Heart left ventricle (tissue), 16 donors: ENCODE data around the gene ALPI. TPM values are rescaled to one million over a fixed set of nuclear protein-coding genes. Genes with fewer than 3 reads are reported as not detected.

Experiments
- ATAC-seq, 4 donors: fragments of 200-7000 bp; cut with Tn5 transposase; one replicate each; pipeline ENCODE4 v1.9.1; 2020 to 2022; ENCODE audit warnings: moderate library complexity in 4 of 4, mild to moderate bottlenecking in 3 of 4, moderate number of reproducible peaks in 1 of 4
- DNase-seq, 5 donors: peaks; one replicate each; pipeline ENCODE4 v3.0.0-alpha.2; 2020
- H3K27ac ChIP-seq, 12 donors: fragments of 200-600 bp; sonication (generic) in 4 of 12; one replicate each; pipeline versions ENCODE4 v1.5.0 to v1.8.0; 2016 to 2022; ENCODE audit warnings: mild to moderate bottlenecking in 2 of 12
- H3K27me3 ChIP-seq, 9 donors: fragments of 200-600 bp; sonication (generic) in 2 of 9; one replicate each; pipeline versions ENCODE4 v1.5.1 to v1.8.0; 2016 to 2022; ENCODE audit warnings: mild to moderate bottlenecking in 3 of 9
- H3K36me3 ChIP-seq, 9 donors: fragments of 200-600 bp; sonication (generic) in 2 of 9; one replicate each; pipeline versions ENCODE4 v1.5.0 to v1.8.0; 2018 to 2022; ENCODE audit warnings: mild to moderate bottlenecking in 2 of 9
- H3K4me1 ChIP-seq, 12 donors: fragments of 200-600 bp; sonication (generic) in 4 of 12; one replicate each; pipeline versions ENCODE4 v1.5.0 to v1.8.0; 2016 to 2022; ENCODE audit warnings: mild to moderate bottlenecking in 3 of 12
- H3K4me3 ChIP-seq, 12 donors: fragments of 200-600 bp; sonication (generic) in 4 of 12; one replicate each; pipeline versions ENCODE4 v1.5.0 to v1.8.0; 2017 to 2022; ENCODE audit warnings: mild to moderate bottlenecking in 9 of 12, moderate library complexity in 4 of 12
- H3K9me3 ChIP-seq, 12 donors: fragments of 200-600 bp; sonication (generic) in 4 of 12; one replicate each; pipeline versions ENCODE4 v1.5.0 to v1.8.0; 2016 to 2022; ENCODE audit warnings: mild to moderate bottlenecking in 1 of 12
- POLR2A ChIP-seq, 2 donors: fragments of 450-650 bp; IDR thresholded peaks; one replicate each; pipeline ENCODE4 v1.6.1; 2017; ENCODE audit warnings: antibody characterized with exemption in 2 of 2, mild to moderate bottlenecking in 2 of 2, moderate library complexity in 2 of 2
- WGBS, 4 donors: extraction: QIAGEN DNeasy Blood & Tissue Kit in 2 of 4; methylation state at CpG; one replicate each; pipeline versions ENCODE4 v1.1.5 to v1.1.7; 2013 to 2018; 5-methylcytosine and 5-hydroxymethylcytosine counted together
- intact Hi-C, 10 donors: fragments of 100-400 bp; cut with DNase I; formaldehyde crosslinking; loops; one replicate each; pipeline versions ENCODE4 v1.11.1 to v1.14.2; 2022
- polyA plus RNA-seq, 2 donors: library from polyadenylated mRNA; stranded (reverse); fragments of 200-250 nt; gene quantifications; one replicate each; pipeline ENCODE4 v1.2.3, GENCODE V29; 2013
- total RNA-seq, 9 donors: library from RNA; depleted of rRNA in 2 of 9; stranded (reverse); fragments of >200 nt in 2 of 9; fragmentation: NEBNext Ultra II Directional in 3 of 9; extraction: Animal tissue kit (Norgen Biotek cat#: 25700) in 3 of 9; gene quantifications; one replicate each; pipeline versions ENCODE4 v1.1.0 to v1.2.4, GENCODE V29; 2016 to 2023
- TF ChIP-seq, protein P1 (sequence below), 12 donors: fragments of 200-600 bp; sonication (generic) in 4 of 12; IDR thresholded peaks; one replicate each; pipeline versions ENCODE4 v1.5.0 to v1.8.0; 2018 to 2022; ENCODE audit warnings: antibody characterized with exemption in 12 of 12, mild to moderate bottlenecking in 5 of 12
- donor health status: ischemic (EF 13 %, LVEDD 7.1; RV severe dilation, severe dysfunction).
- donor health status: healthy with polysubstance abuse.
- donor health status: DM: no; HTN: yes; CAD: no.
- donor health status: DM: no; HTN: no; CAD: no.
- donor health status: ischemic (EF 25% LVEDD 6.9; RV normal size, moderate dysfunction).
- donor health status: ischemic (EF 25% LVEDD 5.7; RV mildly dilated, moderate dysfunction).
- donor health status: healthy.
- donor health status: DM: yes; HTN: yes; CAD: no.
- donor health status: ischemic (EF 35%, LVEDD 5.7; RV mildly dilated, moderate dysfunction).
- donor health status: nonischemic (EF 11% LVEDD 7.7; RV severe dilation, severe dysfunction).
- donor health status: DM: yes; HTN: yes; CAD: no.
- donor health status: PGD.
- donor health status: ischemic (EF 29% LVEDD 5.4; RV normal size, mild dysfunction).
- donor health status: nonischemic (EF 23%, LVEDD 6.1; RV moderate dilation, normal function).

Gene ALPI
- total and polyA plus RNA-seq, 11 donors = not detected

DNA sequence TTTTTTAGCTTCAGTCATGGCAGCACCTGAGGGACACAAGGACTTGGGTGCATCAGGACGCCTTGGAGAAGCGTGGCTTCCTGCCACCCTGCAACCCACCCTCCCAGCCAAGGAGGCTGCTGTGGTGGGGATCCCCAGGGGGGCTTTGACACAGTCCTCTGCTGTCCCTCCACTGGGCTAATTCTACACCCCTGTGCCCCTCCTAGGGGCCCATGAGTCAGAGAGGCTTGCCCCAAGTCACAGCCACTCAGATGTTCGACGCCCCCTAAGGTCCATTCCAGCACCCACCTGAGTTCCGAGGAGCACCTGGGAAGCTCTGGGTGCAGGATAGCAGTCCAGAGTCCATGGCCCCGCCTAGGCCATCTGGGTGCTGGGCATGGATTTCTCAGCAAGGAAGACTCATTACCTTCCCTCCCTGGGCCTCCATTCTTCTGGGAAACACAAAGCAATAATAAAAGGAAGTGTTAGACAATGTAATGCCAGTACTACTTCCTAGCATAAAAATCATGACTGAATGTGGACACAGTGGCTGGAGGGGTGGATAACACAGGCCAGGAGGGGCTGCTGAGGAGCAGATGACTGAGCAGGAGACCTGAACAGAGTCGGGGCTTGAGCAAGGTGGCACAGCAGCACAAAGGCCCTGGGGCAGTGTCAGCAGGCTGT is 45.6 kb upstream of the ALPI start:
- Histone ChIP-seq H3K4me1 (no peaks in the 10 kb centered on the region), H3K27me3 (peaks cover 0 to 49% (median 13%) of the 10 kb centered on the region in 9 donors), H3K9me3 (no peaks in the 10 kb centered on the region), H3K4me3 (no peak overlapping the region), H3K27ac (no peak overlapping the region), H3K36me3 (no peaks in the 10 kb centered on the region)
- TF ChIP-seq, protein P1, sequence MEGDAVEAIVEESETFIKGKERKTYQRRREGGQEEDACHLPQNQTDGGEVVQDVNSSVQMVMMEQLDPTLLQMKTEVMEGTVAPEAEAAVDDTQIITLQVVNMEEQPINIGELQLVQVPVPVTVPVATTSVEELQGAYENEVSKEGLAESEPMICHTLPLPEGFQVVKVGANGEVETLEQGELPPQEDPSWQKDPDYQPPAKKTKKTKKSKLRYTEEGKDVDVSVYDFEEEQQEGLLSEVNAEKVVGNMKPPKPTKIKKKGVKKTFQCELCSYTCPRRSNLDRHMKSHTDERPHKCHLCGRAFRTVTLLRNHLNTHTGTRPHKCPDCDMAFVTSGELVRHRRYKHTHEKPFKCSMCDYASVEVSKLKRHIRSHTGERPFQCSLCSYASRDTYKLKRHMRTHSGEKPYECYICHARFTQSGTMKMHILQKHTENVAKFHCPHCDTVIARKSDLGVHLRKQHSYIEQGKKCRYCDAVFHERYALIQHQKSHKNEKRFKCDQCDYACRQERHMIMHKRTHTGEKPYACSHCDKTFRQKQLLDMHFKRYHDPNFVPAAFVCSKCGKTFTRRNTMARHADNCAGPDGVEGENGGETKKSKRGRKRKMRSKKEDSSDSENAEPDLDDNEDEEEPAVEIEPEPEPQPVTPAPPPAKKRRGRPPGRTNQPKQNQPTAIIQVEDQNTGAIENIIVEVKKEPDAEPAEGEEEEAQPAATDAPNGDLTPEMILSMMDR (IDR thresholded peaks at IDR 0.05) = no peak
- no peak for TF ChIP-seq POLR2A (IDR thresholded peaks at IDR 0.05)
- ATAC-seq (peak in 1 of 4 donors; percentile 11), DNase-seq (no peak)
- intact Hi-C loops = no loop called here
- 74 to 85% (median 83%) methylated on average over 5 to 7 of the region's 7 CpGs for WGBS, 4 donors

DNA sequence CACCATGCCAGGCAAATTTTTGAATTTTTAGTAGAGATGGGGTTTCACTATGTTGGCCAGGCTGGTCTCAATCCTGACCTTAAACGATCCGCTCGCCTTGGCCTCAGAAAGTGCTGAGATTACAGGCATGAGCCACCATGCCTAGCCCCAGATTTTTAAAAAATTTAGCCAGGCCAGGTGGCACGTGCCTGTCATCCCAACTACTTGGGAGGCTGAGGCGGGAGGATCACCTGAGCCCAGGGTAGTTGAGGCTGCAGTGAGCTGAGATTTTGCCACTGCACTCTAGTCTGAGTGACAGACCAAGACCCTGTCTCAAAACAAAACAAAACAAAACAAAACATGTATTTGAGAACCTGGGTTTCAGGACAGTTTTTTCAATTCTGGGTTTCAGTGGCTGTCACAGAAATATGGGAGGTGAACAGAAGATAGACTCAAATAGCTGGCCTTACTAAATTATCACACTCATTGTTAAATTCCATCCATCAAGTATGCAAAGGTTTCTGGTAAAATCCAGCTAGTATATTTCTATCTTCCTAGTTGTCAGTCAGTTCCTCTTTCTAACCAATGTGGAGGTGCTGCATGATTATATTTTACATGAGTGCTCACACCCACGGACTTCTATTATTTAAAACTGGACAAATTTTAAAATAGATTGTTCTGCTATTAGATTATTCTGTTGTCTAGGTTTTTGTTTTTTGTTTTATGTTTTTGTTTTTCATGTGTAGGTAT is 43.9 kb upstream of the ALPI start:
- DNase-seq (no peak), ATAC-seq (no peak)
- Histone ChIP-seq H3K9me3 (no peaks in the 10 kb centered on the region), H3K36me3 (no peaks in the 10 kb centered on the region), H3K27ac (no peak overlapping the region), H3K4me1 (no peaks in the 10 kb centered on the region), H3K4me3 (no peak overlapping the region), H3K27me3 (peaks cover 0 to 64% (median 22%) of the 10 kb centered on the region in 9 donors)
- 87 to 91% (median 89%) methylated on average over 6 of the region's 6 CpGs for WGBS, 4 donors
- intact Hi-C loops = no loop called here
- TF ChIP-seq, protein P1 (IDR thresholded peaks at IDR 0.05) = no peak
- TF ChIP-seq POLR2A (IDR thresholded peaks at IDR 0.05) = no peak

DNA sequence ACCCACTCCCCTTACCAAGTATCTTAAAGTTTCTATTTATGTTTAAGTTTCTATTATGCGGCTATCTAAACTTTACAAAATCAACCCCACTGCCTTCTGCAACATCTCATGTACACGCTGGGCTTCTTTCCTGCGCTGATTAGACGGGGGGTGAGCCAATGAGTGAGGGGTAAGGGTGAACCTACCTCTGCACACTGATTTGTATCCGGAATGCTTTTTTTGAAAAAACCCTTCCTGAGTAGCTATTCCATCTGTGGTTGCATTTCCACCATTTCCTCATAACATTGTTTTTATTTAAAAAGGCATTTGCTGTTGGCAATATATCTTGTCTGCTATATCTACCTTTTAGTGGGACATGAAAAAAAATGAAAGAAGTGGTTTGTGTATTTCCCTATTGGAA is 43.0 kb upstream of the ALPI start:
- Histone ChIP-seq H3K4me1 (no peaks in the 10 kb centered on the region), H3K27ac (no peak overlapping the region), H3K4me3 (no peak overlapping the region), H3K9me3 (no peaks in the 10 kb centered on the region), H3K27me3 (peaks cover 3 to 72% (median 30%) of the 10 kb centered on the region in 9 donors), H3K36me3 (no peaks in the 10 kb centered on the region)
- TF ChIP-seq POLR2A (IDR thresholded peaks at IDR 0.05) = no peak
- TF ChIP-seq, protein P1 (IDR thresholded peaks at IDR 0.05) = no peak
- 46 to 53% (median 49%) methylated on average over 5 of the region's 5 CpGs for WGBS, 4 donors
- intact Hi-C loops = no loop called here
- no peak for ATAC-seq
- no peak for DNase-seq

DNA sequence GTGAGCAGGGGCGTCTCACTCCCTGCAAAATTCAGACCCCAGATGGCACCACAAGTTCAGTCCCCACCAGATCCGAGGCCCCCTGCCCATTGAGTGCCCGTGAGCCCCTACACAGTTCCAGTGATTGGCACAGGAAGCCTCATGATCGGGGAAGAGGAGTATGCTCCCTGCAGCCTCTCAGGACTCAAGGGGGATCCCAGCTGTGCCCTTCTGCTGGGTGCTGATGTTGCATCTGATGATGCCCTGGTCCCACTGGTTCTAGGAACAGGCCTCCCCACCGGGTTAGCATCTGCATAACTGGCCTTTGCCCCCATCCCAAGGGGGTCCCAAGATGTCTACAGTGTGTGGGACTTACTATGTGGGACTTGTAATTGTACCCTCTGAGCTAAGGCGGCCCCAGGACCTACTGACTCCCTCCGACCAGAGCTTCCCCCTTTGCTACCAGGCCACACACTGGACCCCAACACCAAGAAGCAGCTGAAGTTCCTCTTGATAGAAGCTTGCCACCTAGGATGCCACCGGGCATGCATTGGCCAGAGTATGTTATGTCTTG is 40.7 kb upstream of the ALPI start:
- DNase-seq = no peak
- TF ChIP-seq POLR2A (IDR thresholded peaks at IDR 0.05) = no peak
- TF ChIP-seq, protein P1 (IDR thresholded peaks at IDR 0.05) = no peak
- Histone ChIP-seq H3K4me1 (peaks cover 0 to 17% (median 8%) of the 10 kb centered on the region in 12 donors), H3K9me3 (no peaks in the 10 kb centered on the region), H3K27ac (no peak overlapping the region), H3K27me3 (peaks cover 22 to 86% (median 52%) of the 10 kb centered on the region in 9 donors), H3K36me3 (no peaks in the 10 kb centered on the region), H3K4me3 (no peak overlapping the region)
- ATAC-seq = no peak
- WGBS, 4 donors = 80 to 100% (median 85%) methylated on average over 4 to 8 of the region's 8 CpGs
- intact Hi-C loops = no loop called here
